Spinal cord (tissue), 10 donors: ENCODE data around the gene SMG5. TPM values are rescaled to one million over a fixed set of nuclear protein-coding genes. Genes with fewer than 3 reads are reported as not detected.
A peak's percentile ranks its signal among the peaks of the same experiment; 100 is the strongest.

Experiments used
- DNase-seq, 6 donors: peaks; one replicate each; pipeline versions ENCODE4 v3.0.0 to v3.0.0-alpha.2; 2013 to 2015; ENCODE audit warnings: low spot score in 6 of 6, low read depth in 4 of 6
- H3K27ac ChIP-seq: one replicate; pipeline ENCODE4 v1.5.1; 2013; ENCODE audit warnings: low read depth, low read length, control low read depth
- H3K27me3 ChIP-seq: one replicate; pipeline ENCODE4 v1.6.1; 2013; ENCODE audit warnings: low read length; ENCODE audit not compliant: control insufficient read depth, insufficient read depth
- H3K36me3 ChIP-seq: one replicate; pipeline ENCODE4 v1.6.1; 2013; ENCODE audit warnings: low read length; ENCODE audit not compliant: control insufficient read depth, insufficient read depth
- H3K4me1 ChIP-seq: one replicate; pipeline ENCODE4 v1.6.1; 2013; ENCODE audit warnings: low read length; ENCODE audit not compliant: control insufficient read depth, insufficient read depth
- H3K4me3 ChIP-seq: one replicate; pipeline ENCODE4 v1.5.1; 2013; ENCODE audit warnings: low read depth, low read length, control low read depth
- H3K9me3 ChIP-seq: one replicate; pipeline ENCODE4 v1.6.1; 2013; ENCODE audit warnings: low read length; ENCODE audit not compliant: control insufficient read depth, insufficient read depth
- WGBS: methylation state at CpG from one replicate; pipeline ENCODE4 v1.1.5; 2013; ENCODE audit warnings: missing lambda C conversion rate; ENCODE audit not compliant: insufficient coverage; 5-methylcytosine and 5-hydroxymethylcytosine counted together
- polyA plus RNA-seq, 2 donors: library from polyadenylated mRNA; unstranded; fragments of 120-200 nt; gene quantifications; one replicate each; pipeline ENCODE4 v1.2.1, GENCODE V29; 2013; ENCODE audit not compliant: insufficient read length in 2 of 2
- total RNA-seq, 2 donors: library from RNA; depleted of rRNA in 1 of 2; stranded (reverse); fragments of 120-200 nt in 1 of 2; fragments of >200 nt in 1 of 2; gene quantifications; one replicate each; pipeline versions ENCODE4 v1.2.3 to v1.2.4, GENCODE V29; 2013 to 2014
- donor health status: healthy.

Gene SMG5
- total and polyA plus RNA-seq, 4 donors: 37.2 to 79.8 (median 61.2) TPM

DNA sequence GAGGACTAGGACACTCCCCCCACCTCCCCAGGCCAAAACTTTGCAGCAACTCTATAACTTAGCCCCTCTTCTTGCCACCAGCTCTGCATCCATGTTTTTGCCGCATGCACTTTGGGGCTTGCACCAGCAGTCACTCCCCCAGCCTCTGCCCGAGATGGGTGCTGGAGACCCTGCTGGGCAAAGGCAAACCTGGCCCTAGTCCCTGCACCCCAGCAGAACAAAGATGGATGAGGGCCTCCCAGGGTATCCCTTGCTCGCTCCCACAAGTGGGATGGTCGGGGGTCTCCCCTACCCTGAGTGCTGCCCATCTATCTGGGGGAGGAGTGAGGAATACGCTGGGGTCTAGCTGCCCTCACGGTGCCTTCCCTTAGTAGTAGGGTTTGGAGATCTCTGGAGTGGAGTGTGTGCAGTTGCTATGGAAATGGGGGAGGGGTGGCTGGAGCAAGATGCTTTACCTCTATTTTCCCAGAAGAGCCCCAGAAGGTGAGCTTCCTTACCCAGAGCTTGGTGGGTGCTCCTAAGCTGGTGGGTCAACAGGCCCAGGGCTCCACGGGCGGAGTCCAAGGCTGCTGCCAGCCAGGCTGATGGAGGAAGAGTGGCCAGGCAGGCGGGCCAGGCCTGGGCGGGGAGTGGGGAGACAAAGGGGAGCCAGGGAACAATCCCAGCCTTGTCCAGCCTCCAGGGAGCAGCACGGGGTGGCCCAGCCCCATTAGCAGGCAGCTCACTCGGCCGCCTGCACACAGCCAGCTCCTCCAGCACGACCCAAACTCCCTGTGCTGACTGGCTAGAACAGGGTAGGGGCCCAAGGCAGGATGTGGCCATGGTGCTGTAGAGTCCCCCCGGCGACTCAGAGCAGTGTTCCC lies 34.9 kb downstream of the SMG5 start, which contains the start of gene PAQR6:
PAQR6 (minus strand) TSS at position 597 of the 863 bp plus-strand sequence. CDS start 1,325 bp downstream, outside the sequence.
- Histone ChIP-seq H3K4me1 (peaks cover 85% of the 10 kb centered on the region), H3K9me3 (no peaks in the 10 kb centered on the region), H3K4me3 (peak within 1 kb of the TSS; percentile 36), H3K27ac (peak within 1 kb of the TSS; percentile 96), H3K27me3 (peaks cover 6% of the 10 kb centered on the region), H3K36me3 (peaks cover 83% of the 10 kb centered on the region)
- 23% methylated on average over 11 of the region's 16 CpGs for WGBS
- peak; percentile 44 to 92 (median 72) for DNase-seq

DNA sequence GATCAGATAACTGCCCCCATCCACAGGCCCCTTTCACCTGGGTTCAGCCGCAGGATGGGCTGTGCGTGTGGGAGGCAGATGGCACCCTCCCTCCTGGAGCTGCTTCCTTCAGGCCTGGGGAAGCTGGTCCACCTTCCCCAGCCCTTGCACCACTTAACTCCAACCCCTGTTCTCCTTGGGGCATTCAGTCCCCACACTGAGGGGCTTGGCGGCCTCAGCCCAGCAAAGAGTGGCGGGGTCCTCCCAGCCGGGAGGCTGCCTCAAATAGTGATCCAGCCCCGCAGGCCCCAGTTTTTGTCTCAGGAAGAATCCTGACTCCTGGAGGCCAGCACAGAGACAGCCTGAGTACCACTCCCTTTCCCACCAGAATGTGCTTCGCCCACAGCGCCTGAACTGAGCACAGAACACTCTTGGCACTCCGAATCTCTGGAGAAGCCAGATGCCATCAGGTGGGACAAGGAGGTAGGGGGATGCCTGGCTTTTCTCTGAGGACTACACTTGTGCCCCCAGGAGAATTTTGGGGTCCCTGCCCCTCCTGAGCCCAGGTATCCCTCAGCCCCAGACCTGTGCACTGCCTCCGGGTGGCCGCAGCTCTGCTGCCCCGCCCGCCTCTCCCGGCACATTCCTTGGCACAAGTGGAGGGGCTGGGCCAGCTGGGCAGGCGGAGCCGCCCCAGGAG lies 35.7 kb downstream of the SMG5 start:
- DNase-seq: peak in 1 of 6 donors; percentile 39
- Histone ChIP-seq H3K4me1 (peaks cover 83% of the 10 kb centered on the region), H3K4me3 (peak overlapping the region; percentile 36), H3K27ac (peak overlapping the region; percentile 96), H3K36me3 (peaks cover 83% of the 10 kb centered on the region), H3K27me3 (peaks cover 6% of the 10 kb centered on the region), H3K9me3 (no peaks in the 10 kb centered on the region)
- 65% methylated on average over 14 of the region's 16 CpGs for WGBS

DNA sequence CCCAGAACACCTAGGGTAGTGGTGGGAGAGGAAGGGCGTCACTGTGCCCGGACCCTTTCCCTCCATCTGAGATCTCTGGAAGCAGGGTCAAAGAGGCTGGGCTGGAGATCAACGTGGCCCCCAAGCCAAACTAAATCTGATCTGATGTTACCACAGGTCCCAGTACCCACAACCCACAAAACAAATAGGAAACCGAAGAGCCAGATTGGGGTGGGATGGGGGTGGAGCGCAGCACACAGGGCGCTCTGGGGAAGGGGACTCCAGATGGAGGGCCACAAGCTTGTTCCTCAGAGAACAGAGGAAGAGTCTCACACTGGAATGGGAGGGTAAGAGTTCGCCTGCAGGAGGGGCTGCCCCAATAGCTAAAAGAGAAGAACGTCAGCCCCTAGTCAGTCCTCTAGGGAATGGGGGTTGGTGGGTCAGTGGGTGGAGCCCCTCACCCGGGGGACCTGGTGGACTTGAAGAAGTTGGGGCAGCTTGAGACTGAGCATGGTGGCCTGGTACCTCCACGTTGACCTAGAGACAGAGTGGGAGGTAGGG lies 36.3 kb downstream of the SMG5 start:
- Histone ChIP-seq H3K9me3 (no peaks in the 10 kb centered on the region), H3K4me1 (peaks cover 77% of the 10 kb centered on the region), H3K27ac (peak overlapping the region; percentile 15), H3K36me3 (peaks cover 83% of the 10 kb centered on the region), H3K4me3 (peak overlapping the region; percentile 36), H3K27me3 (peaks cover 6% of the 10 kb centered on the region)
- DNase-seq: no peak
- WGBS: 68% methylated on average over 5 of the region's 10 CpGs

DNA sequence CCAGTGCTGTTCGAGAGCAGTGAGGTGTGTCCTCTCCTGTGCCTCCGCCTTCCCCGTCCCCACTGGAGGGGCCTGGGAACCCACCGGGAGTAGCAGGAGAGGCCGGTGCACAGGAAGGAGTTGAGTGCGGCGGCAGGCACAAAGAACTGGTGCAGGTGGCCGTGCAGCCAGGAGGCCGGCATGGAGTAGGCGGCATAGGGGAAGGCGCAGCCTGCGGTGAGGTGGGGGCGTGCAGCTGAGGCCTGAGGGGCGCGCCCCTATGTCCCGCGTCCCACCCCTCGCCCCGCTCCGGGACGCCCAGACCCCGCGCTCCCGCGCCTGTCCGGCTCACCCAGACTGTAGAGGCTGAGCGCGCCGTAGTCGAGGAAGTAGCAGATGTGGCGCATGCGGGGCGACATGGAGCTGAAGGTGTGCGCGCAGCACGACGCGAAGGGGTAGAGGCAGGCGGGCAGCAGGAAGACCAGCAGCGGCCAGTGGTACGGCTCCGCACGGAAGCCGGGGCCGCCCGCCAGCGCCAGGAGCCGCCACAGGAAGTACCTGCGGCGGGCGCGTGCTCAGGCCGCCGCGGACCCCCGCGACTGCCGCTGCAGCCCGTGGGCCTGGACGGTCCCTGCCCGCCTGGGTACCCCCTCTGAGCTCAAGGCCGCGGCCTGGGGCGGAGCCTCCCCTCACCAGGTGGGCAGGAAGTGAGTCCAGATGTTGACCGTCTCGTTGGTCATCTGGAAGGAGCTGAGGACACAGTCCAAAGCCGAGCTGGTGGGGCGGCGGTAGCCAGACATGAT lies 37.0 kb downstream of the SMG5 start:
- peaks cover 71% of the 10 kb centered on the region for H3K4me1 ChIP-seq

DNA sequence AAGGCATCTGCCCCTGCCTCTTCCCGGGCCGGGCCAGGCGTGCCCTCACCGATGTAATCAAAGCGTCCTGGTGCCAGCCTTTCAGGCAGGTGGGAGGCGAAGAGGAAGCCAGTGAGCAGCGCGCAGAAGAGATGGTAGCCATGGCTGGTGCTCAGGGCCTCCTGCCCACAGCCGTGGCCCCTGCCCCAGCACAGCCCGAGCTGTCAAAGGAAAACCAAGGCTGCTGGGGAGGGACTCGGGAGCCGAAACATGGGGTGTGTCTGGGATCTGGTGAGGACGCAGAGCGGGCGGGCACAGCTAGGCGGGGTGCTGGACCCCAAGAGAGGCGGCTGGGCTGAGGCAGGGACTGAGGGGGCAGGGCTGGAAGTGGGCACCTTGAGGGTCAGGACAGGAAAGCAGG lies 37.9 kb downstream of the SMG5 start:
- Histone ChIP-seq H3K36me3 (peaks cover 80% of the 10 kb centered on the region), H3K9me3 (no peaks in the 10 kb centered on the region), H3K4me3 (no peak overlapping the region), H3K4me1 (peaks cover 61% of the 10 kb centered on the region), H3K27ac (no peak overlapping the region), H3K27me3 (peaks cover 6% of the 10 kb centered on the region)
- DNase-seq: no peak
- 94% methylated on average over 17 of the region's 17 CpGs for WGBS

More for the DNA sequence above, 37.0 kb downstream of the SMG5 start:
- Histone ChIP-seq H3K4me3 (peak overlapping the region; percentile 24), H3K27ac (no peak overlapping the region), H3K9me3 (no peaks in the 10 kb centered on the region), H3K36me3 (peaks cover 83% of the 10 kb centered on the region), H3K27me3 (peaks cover 6% of the 10 kb centered on the region)
- WGBS: 7% methylated on average over 67 of the region's 69 CpGs
- peak in 2 of 6 donors; percentile 55 to 69 for DNase-seq

DNA sequence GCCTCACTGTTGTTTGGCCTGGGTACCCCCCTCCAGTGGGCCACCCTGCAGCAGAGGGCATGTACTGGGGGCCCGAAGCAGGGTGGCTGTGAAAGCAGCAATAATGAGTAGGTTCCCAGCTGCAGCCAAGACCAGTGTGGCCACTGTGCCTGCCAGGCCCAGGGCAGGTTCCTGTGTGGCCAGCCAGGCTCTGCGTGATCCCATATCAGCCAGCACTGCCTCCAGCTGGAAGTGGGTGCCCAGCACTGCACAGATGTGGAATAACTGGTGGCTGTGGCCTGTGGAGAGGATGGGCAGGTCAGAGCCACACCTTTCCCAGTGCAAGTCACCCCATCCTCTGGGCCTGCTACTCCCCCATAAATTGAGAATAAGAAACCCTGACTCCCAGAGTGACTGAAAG lies 38.5 kb downstream of the SMG5 start:
- Histone ChIP-seq H3K9me3 (no peaks in the 10 kb centered on the region), H3K36me3 (peaks cover 80% of the 10 kb centered on the region), H3K27ac (no peak overlapping the region), H3K4me3 (no peak overlapping the region), H3K4me1 (peaks cover 55% of the 10 kb centered on the region), H3K27me3 (peaks cover 6% of the 10 kb centered on the region)
- 80% methylated on average over 1 of the region's 2 CpGs for WGBS
- DNase-seq: no peak

DNA sequence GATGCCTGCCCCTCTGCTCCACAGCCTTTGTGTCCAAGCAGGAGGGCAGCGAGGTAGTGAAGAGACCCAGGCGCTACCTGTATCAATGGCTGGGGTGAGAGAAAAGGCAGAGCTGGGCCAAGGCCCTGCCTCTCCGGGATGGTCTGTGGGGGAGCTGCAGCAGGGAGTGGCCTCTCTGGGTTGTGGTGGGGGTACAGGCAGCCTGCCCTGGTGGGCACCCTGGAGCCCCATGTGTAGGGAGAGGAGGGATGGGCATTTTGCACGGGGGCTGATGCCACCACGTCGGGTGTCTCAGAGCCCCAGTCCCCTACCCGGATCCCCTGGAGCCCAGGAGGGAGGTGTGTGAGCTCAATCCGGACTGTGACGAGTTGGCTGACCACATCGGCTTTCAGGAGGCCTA lies 39.9 kb downstream of the SMG5 start:
- WGBS: 77% methylated on average over 7 of the region's 10 CpGs
- no peaks in the 10 kb centered on the region for H3K9me3 ChIP-seq
- peaks cover 82% of the 10 kb centered on the region for H3K36me3 ChIP-seq
- peaks cover 6% of the 10 kb centered on the region for H3K27me3 ChIP-seq
- peaks cover 41% of the 10 kb centered on the region for H3K4me1 ChIP-seq
- H3K4me3 ChIP-seq: no peak overlapping the region
- no peak for DNase-seq
- no peak overlapping the region for H3K27ac ChIP-seq

DNA sequence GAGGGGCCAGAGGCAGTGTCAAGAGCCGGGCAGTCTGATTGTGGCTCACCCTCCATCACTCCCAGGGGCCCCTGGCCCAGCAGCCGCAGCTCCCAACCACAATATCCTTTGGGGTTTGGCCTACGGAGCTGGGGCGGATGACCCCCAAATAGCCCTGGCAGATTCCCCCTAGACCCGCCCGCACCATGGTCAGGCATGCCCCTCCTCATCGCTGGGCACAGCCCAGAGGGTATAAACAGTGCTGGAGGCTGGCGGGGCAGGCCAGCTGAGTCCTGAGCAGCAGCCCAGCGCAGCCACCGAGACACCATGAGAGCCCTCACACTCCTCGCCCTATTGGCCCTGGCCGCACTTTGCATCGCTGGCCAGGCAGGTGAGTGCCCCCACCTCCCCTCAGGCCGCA lies 40.7 kb downstream of the SMG5 start, which contains the start of gene BGLAP:
BGLAP (plus strand) TSS at position 259 of the 400 bp plus-strand sequence; CDS start at position 307, 48 bp downstream.
- Histone ChIP-seq H3K36me3 (peaks cover 82% of the 10 kb centered on the region), H3K9me3 (no peaks in the 10 kb centered on the region), H3K27me3 (peaks cover 6% of the 10 kb centered on the region), H3K4me3 (no peak within 1 kb of the TSS), H3K27ac (no peak within 1 kb of the TSS), H3K4me1 (peaks cover 33% of the 10 kb centered on the region)
- WGBS: 78% methylated on average over 13 of the region's 14 CpGs
- no peak for DNase-seq

DNA sequence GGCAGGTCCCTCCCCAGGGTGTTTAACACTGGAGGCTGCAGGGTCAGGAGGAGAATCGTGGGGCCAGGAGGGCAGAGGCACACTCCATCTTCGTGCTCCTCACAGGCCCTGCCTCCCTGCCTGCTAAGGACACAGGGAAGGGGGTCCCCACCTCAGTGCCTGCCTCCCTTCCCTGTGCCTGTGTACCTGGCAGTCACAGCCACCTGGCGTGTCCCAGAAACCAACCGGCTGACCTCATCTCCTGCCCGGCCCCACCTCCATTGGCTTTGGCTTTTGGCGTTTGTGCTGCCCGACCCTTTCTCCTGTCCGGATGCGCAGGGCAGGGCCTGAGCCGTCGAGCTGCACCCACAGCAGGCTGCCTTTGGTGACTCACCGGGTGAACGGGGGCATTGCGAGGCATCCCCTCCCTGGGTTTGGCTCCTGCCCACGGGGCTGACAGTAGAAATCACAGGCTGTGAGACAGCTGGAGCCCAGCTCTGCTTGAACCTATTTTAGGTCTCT lies 41.3 kb downstream of the SMG5 start:
- H3K27me3 ChIP-seq: peaks cover 6% of the 10 kb centered on the region
- no peaks in the 10 kb centered on the region for H3K9me3 ChIP-seq
- H3K4me1 ChIP-seq: peaks cover 28% of the 10 kb centered on the region
- no peak for DNase-seq
- no peak overlapping the region for H3K4me3 ChIP-seq
- H3K36me3 ChIP-seq: peaks cover 82% of the 10 kb centered on the region
- WGBS: 76% methylated on average over 15 of the region's 15 CpGs
- no peak overlapping the region for H3K27ac ChIP-seq
